Right renal cortex interstitium (tissue), 3 donors: ENCODE measurements around the gene FN3KRP. TPM values are rescaled to one million over a fixed set of nuclear protein-coding genes. Genes with fewer than 3 reads are reported as not detected.
"Not testable (repeated sequence)": the region's sequence is repeated elsewhere in the genome, so short reads cannot be mapped to it uniquely, and the experiment has no call there.

Source experiments
- DNase-seq, 3 donors: peaks; one replicate each; pipeline ENCODE4 v3.0.0-alpha.2; 2013; ENCODE audit warnings: low read depth in 3 of 3, low spot score in 2 of 3
- polyA plus RNA-seq, 3 donors: library from polyadenylated mRNA; unstranded; fragments of 120-200 nt; gene quantifications; one replicate each; pipeline ENCODE4 v1.2.1, GENCODE V29; 2013; ENCODE audit not compliant: insufficient read length in 3 of 3

The FN3KRP gene
- polyA plus RNA-seq, 3 donors = 38.9 to 42.4 (median 39.9) TPM

DNA sequence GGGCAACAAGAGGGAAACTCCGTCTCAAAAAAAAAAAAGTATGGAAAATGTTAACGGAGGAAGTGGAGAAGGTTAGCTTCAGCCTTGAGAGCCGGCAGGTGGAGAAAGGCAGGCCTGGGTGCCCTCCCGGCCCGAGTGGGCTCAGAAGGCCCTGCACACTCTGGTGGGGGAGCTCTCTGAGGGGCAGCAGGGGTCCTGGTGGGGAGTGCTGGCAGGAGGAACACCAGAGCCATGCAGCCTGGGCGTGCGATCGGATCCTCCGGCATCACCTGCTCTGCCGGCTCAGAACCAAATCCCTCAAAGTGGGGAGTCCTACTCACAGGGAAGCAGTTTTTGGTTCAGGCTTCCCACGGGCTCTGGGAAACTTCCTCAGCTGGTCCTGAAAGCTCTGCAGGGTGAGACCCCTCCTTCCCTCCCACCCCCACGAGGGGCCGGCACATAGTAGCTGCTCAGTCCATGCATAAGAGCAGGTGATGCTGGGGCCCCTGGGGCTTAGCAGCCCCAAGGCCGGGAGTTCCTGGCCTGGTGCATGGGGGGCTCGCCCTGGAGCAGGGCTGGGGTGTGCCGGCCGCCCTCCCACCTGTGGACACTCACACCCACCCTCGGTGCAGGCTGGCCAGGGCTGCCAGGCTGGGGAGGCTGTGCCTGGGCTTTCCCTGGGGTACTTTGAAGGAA is 20.1 kb downstream of the FN3KRP start:
- no peak for DNase-seq

DNA sequence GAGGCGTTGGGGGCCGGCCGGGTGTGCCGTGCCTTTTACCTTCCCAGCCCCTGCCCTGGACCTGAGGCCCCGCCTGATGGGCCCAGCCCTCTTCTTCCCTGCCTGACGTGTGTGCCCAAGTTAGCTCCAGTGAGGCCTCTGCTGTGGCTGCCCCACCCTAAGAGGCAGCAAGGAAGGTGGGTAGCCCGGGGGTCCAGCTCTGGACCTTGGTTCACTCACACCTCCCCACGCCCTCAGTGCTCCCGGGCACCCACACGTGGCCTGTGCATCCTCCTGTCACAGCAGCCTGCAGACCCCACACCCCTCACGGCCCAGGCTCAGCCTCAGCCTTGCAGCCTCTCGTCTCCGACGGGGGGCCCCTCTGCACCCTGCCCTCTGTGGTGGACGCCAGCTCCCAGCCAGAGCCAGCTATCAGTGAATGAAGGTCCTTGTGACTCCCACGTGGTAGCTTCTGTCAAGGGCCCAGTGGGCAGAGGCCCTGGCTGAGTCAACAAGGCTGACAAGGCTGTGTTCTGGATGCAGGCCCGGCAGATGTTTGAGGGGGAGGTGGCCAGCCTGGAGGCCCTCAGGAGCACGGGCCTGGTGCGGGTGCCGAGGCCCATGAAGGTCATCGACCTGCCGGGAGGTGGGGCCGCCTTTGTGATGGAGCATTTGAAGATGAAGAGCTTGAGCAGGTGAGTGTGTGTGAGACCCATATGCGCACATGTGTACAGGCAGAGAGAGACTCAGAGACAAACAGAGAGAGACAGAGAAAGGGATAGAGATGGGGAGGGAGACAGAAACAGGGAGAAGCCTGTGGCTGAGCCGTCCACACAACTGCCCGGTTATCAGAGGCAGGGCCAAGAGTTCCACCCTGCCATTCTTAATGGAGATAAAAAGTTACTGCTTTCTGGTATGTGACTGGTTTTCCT is 21.7 kb downstream of the FN3KRP start:
- no peak for DNase-seq

DNA sequence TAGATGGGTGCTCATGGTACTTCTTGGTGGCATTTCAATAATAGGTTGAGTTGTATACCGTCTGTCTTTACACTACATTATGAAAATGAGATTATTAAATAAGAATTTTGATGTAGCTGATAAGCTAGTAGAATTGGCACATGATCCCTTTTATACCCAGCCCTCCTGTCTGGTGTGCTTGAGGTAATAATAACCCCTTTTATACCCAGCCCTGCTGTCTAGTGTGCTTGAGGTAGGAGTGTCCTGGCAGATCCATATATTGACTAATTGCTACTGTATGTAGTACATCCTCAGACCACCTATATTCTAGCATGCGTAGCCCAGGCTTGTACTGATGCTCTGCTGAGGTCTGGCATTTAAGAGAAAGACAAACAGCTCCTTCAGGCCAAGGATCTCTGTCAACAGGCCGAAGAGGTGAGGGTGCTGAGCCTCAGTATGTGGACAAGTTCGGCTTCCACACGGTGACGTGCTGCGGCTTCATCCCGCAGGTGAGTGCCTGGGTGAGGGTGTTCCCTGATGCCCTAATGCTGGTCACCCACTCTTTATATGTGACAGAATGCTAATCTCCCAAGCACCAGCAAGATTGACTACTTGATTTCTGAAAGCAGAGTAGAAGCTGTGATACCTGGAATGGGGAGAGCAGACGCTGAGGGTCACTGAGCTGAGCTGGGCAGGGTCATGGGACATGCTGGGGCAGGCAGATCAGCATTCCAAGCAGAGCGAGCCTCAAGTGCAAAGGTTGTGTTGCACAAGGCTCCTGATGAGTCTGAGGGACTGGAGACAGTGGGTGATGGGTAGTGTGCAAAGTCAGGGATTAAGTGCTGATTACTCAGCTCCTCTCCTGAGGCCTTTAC is 24.6 kb downstream of the FN3KRP start:
- no peak for DNase-seq

DNA sequence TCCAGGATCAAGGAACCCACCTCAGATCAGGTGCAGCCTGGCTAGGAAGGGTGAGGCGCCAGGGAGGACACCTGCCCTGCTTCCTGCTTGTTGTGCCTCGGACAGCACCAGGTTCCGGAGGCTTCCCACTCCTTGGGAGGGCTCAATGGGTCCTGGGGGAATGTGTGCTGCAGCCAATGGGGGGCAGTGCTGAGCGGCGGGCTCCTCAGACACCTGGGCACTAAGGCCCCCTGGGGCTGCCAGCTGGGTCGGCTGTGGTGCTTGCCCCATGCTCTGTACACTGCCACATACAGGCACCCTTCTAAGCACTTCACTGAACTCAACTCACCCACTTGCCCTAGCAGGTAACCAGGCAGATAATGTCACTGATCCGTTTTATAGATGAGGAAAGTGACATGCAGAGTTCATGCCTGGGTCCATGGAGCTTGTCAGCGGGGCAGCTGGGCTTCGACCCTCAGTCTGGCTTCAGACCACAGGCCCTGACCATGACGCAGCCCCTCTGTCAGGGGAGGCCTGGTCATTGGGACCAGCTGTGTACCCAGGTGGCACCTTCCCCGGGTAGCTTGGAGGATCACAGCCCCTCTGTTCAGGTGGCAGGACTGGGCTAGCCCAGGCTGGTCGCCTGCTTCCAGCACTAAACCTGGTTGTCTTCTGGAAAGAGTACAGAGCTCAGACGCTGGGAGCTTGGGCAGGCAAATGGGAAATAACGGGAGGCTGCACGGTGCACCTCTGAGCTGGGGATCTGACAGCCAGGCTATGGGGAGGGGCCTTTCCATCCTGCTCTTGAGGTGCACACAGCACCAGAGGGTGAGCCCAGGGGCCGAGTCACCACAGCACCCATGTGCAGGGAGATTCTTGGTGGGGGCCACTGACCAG is 27.1 kb downstream of the FN3KRP start:
- no peak for DNase-seq

DNA sequence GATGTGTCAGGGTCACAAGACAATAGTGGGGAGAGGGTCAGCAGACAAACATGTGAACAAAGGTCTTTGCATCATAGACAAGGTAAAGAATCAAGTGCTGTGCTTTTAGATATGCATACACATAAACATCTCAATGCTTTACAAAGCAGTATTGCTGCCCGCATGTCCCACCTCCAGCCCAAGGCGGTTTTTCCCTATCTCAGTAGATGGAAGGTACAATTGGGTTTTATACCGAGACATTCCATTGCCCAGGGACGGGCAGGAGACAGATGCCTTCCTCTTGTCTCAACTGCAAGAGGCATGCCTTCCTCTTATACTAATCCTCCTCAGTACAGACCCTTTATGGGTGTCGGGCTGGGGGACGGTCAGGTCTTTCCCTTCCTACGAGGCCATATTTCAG is 28.2 kb downstream of the FN3KRP start:
- DNase-seq = not testable (repeated sequence)

DNA sequence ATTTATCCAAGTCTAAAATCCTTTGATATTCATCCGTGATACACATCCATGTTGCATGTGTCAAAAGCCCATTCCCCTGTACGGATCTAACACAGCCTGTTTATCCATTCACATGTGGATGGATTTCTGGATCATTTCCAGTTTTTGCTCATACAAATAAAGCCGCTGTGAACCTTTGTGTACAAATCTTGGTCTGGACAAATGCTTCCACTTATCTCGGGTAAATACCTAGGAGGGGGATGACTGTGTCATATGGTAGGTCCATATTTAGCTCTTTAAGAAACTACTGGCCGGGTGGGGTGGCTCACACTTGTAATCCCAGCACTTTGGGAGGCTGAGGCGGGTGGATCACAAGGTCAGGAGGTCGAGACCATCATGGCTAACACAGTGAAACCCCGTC is 29.0 kb downstream of the FN3KRP start:
- DNase-seq = no peak

DNA sequence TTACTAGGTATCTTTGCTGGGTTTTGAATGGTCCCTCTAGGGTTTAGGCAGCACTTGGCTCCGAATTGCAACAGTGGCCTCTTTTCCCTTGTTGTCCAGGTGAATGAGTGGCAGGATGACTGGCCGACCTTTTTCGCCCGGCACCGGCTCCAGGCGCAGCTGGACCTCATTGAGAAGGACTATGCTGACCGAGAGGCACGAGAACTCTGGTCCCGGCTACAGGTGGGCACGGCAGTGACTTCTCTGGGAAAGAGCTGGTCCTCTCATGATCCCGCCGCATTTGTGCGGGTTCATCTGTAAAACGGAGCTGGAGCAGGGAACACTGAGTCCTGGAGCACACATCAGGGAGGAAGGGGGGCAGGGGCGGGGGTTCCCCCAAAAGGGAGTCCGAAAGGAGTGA is 32.2 kb downstream of the FN3KRP start:
- no peak for DNase-seq

DNA sequence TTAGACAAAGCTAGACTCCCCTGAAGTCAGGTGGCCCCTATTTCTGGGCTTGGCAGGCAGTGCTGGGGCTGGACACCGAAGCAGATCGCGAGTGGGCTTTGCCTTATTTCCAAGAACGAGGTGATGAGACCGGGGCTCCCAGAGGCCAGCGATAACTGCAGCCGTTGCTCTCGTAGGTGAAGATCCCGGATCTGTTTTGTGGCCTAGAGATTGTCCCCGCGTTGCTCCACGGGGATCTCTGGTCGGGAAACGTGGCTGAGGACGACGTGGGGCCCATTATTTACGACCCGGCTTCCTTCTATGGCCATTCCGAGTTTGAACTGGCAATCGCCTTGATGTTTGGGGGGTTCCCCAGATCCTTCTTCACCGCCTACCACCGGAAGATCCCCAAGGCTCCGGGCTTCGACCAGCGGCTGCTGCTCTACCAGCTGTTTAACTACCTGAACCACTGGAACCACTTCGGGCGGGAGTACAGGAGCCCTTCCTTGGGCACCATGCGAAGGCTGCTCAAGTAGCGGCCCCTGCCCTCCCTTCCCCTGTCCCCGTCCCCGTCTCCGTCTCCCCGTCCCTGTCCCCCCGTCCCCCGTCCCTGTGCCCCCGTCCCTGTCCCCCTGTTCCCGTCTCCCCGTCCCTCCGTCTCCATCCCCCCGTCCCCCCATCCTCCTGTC is 33.9 kb downstream of the FN3KRP start:
- DNase-seq = no peak

DNA sequence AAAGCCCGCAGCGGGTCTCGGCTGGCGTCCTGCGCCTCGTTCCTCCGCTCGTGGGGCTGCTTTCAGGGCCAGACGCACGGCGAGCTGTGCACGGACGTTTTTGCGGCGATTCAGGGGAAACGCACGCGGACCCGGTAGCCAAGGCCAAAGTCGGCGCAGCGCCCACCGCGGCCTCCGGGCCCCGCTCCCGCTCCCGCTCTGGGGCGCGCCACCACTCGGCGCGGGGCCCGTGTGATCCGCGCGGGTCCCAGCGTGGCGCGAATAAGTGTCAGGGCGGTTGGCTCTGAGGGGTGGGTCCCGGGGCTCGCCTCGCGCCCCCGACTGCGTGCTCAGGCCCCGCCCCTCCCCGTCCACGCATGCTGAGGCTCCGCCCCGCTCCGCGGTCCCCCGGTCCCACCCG is 34.7 kb downstream of the FN3KRP start:
- DNase-seq = no peak

DNA sequence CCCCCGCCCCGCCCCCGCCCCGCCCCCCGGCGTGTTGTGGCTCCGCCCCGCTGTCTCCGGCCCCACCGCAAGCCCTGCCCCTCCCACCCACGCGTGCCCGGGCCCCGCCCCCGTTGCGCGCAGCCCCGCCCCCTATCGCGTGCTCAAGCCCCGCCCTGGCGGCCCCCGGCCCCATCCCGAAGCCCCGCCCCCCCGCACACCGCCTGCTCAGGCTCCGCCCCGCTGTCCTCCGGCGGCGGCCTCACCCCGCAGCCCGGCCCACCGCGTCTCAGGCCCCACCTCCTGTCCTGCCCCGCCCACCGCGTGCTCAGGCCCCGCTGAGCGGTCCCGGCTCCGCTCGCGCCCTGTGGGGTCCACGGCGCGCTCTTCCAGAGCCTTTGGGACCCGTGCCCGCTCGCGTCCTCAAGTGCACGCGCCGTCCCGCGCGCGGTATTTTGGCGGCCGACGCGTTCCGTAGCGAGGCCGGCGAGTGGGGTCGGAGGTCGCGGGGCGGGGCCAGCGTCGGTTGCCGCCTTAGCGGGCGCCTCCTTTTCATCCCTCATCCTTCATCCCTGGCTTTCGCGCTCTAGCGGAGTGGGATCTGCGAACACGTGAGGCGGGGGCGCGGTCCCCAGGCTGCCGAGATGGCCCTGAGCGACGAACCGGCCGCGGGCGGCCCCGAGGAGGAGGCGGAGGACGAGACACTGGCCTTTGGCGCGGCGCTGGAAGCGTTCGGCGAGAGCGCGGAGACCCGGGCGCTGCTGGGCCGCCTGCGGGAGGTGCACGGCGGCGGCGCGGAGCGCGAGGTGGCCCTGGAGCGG is 35.3 kb downstream of the FN3KRP start, which contains the start of gene TBCD:
Gene TBCD, plus strand, starts transcription at position 495 of the 800 bp plus-strand sequence. Its CDS starts 129 bp downstream, at position 624.
- peak in 2 of 3 donors; percentile 77 to 83 for DNase-seq

DNA sequence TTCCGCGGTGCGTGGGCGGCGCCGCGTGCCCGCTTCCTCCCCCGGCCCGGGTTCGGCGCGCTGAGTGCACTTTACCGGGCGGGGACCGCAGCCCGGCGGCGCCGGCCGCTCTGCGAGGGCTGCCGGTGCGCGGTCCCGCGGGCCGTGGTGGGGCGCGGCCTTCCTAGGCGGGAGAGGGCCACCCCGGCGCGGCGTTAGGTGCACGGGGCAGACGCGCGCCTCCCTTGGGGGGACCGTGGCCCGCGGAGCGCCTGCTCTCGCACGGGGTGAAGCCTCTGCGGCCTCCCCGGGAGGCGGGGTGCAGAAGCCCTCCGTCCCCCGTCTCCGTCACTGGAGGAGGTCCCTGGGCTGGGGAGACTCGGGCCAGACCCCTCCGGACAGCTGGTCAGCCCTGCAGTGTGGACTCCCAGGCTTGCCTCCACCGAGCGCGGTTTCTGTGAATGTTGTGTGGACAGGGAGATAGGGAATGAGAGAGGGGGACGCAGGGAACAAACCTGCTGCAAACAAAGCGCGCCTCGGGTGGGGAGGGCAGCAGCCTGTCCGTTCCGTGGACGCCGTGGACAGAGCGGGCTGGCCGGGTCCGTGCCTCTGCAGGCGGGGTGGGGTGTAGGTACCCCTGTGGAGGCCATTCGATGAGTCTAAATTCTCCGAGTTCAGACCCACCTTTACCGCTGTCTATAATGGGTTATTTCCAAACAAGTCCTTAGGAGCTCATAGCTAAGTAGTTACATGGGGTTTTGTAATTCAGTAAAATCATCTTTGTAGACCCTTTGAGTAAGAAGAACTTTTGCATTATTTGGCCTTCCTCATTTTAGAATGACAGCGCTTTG is 36.1 kb downstream of the FN3KRP start:
- no peak for DNase-seq

DNA sequence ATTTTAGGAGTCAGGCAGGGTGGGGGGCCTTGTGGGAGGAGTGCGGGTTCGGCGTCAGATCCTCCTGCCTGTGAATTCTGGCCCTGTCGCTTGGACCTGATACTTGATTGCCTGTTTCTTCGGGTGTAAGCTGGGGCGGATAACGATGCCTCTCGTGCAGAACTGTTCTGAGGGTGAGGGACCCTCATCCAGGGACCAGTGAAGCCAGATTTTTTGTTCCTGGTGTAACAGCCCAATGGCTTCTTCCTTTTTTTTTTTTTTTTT is 36.6 kb downstream of the FN3KRP start:
- DNase-seq = no peak

DNA sequence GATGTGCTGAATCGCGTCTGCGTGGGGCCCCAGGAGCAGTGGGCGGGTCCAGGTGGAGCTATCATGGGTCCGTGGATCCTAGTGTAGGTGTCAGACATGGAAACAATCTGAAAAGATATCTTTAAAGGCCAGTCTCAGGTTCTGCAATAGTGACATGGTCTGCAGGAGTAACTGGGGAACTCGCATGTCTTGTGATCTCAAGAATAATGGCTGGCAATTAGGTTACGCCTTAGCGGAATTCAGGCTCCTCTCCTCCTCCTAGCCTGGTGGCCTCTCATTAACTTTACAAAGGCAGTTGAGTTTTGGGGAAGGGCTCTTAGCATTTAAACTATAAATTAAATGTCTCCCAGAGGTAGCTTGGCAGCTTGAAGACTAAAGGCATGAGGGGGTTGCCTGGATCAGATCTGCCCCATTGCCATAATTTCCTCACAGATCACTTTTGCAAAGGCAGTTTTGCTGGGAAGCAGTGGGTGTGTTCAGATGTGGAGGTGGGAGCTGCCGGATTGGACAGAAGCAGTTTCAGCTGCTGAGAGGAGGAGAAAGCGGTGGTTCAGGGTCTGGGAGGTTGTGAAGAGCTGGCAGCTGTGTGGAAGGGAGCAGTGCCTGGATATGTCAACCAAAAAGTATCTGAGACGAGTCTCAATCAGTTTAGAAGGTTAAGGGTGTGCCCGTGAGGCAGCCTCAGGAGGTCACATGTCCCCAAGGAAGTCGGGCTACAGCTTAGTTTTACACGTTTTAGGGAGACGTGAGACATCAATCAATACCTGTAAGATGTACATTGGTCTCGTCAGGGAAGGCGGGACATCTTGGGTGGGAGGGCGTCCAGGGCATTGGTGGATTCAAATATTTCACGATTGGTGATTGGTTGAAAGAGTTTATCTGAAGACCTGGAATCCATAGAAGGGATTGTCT is 38.0 kb downstream of the FN3KRP start:
- DNase-seq = no peak

DNA sequence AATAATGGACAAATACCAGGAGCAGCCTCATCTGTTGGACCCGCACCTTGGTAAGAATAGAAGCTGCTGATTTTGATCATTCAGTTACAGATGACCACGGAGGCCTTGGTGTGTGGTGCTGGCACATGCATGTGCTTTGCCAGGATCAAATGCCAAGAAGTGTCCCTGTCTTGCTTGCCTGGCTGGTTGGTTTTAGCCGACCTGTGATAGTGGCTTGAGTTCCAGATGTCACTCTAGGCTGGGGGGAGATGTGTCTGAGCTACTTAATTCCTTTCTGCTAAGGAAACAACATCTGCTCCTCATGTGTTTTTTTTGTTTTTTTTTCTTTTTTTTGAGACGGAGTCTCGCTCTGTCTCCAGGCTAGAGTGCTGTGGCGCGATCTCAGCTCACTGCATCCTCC is 39.7 kb downstream of the FN3KRP start:
- DNase-seq = no peak

DNA sequence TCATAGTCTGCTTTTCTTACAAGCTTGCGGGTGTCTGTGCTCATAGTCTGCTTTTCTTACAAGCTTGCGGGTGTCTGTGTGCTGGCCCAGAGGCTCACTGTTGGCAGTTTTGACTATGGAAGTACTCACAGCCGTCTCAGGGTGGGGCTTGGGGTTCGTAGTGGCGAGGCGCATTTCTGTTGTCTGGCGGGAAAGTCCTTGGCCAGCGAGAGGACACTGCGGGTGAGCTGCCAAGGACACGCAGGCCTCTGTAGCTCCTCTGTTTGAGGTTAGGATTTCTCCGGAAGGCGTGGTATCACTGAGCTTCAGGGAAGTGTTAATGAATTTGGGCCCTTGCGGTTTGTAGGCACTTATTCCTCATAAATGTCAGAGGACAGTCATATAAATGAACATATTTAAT is 48.9 kb downstream of the FN3KRP start:
- no peak for DNase-seq

DNA sequence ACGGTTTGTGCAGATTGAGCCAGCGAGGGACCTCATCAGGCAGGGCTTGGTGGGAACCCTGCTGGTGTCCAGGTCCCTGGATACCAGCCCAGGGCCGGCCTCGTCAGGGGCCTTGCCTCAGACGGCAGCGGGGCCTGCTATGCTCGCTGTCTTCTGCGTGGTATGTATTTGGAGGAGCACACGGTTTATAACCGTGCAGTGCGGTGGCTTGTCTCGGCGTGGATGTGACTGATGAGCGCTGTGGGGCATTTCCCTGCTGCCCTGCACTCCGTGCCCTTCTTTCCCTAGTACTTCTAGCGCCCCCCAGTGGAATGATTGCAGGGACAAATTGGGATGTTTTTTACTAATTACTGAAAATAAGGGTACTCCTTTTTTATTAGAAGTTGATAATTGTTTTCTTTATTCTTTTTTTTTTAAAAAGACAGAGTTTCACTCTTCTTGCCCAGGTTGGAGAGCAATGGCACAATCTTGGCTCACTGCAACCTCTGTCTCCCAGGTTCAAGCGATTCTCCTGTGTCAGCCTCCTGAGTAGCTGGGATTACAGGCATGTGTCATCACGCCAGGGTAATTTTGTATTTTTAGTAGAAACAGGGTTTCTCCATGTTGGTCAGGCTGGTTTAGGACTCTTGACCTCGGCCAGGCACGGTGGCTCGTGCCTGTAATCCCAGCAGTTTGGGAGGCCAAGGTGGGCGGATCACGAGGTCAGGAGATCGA is 50.7 kb downstream of the FN3KRP start:
- DNase-seq = no peak
